Lower leg skin (tissue), 4 donors: ENCODE data around the gene DGUOK. TPM values are rescaled to one million over a fixed set of nuclear protein-coding genes. Genes with fewer than 3 reads are reported as not detected.

ENCODE experiments used
- DNase-seq, 2 donors: peaks; one replicate each; pipeline ENCODE4 v3.0.0-alpha.2; 2019; ENCODE audit warnings: low spot score in 2 of 2
- H3K4me3 ChIP-seq: fragments of 200-600 bp; sonication (generic); 2 replicates; pipeline ENCODE4 v1.5.1; 2017; ENCODE audit warnings: mild to moderate bottlenecking, low read depth; ENCODE audit not compliant: poor library complexity, severe bottlenecking
- POLR2A ChIP-seq, 2 donors: fragments of 450-650 bp; IDR thresholded peaks; one replicate each; pipeline ENCODE4 v1.6.1; 2016 to 2017; ENCODE audit warnings: antibody characterized with exemption in 2 of 2, mild to moderate bottlenecking in 1 of 2, moderate library complexity in 1 of 2
- WGBS, 2 donors: methylation state at CpG; one replicate each; pipeline ENCODE4 v1.1.5; 2018; 5-methylcytosine and 5-hydroxymethylcytosine counted together
- intact Hi-C: fragments of 100-400 bp; cut with DNase I; formaldehyde crosslinking; loops from one replicate; pipeline ENCODE4 v1.15.0; 2023; ENCODE audit warnings: low total_unique reads
- total RNA-seq, 4 donors: library from RNA; depleted of rRNA; stranded (reverse); fragments of >200 nt; gene quantifications; one replicate each; pipeline ENCODE4 v1.1.0, GENCODE V29; 2016
- TF ChIP-seq, protein P1 (sequence below), 3 donors: fragments of 450-650 bp; IDR thresholded peaks; one replicate each; pipeline ENCODE4 v1.5.1; 2016; ENCODE audit warnings: antibody characterized with exemption in 3 of 3, mild to moderate bottlenecking in 3 of 3, moderate library complexity in 2 of 3

The DGUOK gene
- total RNA-seq, 4 donors from 2014 or later, result 34.4 to 73.2 (median 48.0) TPM

DNA sequence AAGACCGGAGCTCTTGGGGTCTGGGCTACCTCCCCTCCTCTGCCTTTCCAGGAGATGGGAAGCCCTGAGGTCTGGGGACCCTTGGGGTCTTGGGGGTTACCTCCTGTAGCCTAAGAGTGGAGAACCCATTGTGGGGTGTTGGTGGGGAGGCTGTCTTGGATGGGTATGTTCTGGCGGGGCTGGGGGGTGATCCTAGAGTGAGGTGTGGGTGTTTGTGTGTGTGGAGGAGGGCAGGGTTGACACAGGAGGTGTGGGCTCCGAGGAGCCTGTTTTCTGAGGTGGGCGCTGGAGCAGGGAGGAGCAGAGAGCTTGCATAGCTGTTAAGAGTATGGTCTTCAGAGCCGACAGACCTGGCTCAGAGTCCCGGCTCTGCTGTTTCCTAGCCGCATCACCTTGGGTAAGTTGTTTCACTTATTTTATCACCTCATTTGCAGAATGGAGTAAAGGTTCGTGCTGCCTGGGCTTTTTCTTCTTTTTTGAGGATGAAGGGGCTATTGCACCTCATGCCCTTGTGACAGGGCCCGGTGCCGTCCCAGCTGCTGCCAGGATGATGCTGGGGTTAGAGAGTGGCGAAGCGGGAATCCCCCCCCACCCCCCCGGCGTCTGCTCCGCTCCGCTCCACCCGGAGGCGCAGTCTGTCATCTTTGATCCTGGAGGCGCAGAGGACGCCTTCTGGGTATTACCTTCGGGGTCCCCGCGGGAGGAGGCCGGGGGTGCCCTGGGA lies 75.3 kb downstream of the DGUOK start:
- WGBS, 2 donors, result 18 to 20% methylated on average over 18 to 19 of the region's 24 CpGs
- intact Hi-C loops, result no loop called here
- DNase-seq, result no peak
- TF ChIP-seq, protein P1, sequence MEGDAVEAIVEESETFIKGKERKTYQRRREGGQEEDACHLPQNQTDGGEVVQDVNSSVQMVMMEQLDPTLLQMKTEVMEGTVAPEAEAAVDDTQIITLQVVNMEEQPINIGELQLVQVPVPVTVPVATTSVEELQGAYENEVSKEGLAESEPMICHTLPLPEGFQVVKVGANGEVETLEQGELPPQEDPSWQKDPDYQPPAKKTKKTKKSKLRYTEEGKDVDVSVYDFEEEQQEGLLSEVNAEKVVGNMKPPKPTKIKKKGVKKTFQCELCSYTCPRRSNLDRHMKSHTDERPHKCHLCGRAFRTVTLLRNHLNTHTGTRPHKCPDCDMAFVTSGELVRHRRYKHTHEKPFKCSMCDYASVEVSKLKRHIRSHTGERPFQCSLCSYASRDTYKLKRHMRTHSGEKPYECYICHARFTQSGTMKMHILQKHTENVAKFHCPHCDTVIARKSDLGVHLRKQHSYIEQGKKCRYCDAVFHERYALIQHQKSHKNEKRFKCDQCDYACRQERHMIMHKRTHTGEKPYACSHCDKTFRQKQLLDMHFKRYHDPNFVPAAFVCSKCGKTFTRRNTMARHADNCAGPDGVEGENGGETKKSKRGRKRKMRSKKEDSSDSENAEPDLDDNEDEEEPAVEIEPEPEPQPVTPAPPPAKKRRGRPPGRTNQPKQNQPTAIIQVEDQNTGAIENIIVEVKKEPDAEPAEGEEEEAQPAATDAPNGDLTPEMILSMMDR (IDR thresholded peaks at IDR 0.05), result no peak
- TF ChIP-seq POLR2A (IDR thresholded peaks at IDR 0.05), result no peak
- H3K4me3 ChIP-seq, result no peak overlapping the region

DNA sequence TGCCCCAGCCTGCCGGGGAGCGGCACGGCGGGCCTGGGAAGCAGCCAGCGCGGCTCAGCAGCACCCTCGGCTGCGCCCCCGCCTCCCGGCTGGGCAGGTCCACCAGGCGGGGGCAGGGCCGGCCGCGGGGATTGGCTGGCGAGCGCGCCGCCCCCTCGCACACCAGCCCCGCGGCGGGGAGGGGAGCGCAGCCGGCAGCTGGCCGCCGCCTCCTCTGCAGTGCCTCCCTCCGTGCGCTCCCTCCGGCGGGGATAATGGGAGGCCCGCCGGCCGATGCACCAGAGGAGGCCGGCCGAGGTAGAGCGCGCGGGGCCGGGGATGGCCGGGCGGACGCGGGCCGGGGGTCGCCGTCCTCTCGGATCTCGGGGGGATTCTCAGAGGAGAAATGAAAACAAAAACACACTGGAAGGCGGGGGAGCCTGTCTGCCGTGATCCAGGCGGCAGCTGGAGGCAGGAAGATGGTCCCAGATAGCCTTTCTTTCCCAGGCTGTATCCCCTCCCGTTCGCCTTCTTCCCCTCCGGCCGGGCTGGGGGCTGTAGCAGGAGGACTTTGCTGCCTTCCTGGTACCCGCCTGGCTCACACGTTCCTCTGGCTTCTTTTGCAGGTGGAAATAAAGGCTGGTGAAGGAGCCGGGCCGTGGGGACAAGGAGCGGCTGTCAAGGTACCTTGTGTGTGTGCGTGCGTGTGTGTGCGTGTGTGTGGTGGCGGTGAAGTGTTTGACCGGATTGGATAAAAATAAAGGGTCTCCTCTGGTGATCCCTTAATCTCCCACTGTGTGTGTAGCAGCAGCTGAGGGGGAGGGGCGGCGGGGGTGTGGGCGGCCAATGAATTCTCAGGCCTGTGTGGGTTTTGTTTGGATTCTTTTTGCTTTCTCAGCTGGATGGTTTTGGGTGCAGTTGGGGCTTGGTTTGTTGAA lies 76.1 kb downstream of the DGUOK start:
- H3K4me3 ChIP-seq, result no peak overlapping the region
- 4 to 5% methylated on average over 32 to 50 of the region's 68 CpGs for WGBS, 2 donors
- TF ChIP-seq, protein P1 (IDR thresholded peaks at IDR 0.05), result no peak
- TF ChIP-seq POLR2A (IDR thresholded peaks at IDR 0.05), result no peak
- DNase-seq, result peak; percentile 47 to 93
- intact Hi-C loops, result no loop called here

DNA sequence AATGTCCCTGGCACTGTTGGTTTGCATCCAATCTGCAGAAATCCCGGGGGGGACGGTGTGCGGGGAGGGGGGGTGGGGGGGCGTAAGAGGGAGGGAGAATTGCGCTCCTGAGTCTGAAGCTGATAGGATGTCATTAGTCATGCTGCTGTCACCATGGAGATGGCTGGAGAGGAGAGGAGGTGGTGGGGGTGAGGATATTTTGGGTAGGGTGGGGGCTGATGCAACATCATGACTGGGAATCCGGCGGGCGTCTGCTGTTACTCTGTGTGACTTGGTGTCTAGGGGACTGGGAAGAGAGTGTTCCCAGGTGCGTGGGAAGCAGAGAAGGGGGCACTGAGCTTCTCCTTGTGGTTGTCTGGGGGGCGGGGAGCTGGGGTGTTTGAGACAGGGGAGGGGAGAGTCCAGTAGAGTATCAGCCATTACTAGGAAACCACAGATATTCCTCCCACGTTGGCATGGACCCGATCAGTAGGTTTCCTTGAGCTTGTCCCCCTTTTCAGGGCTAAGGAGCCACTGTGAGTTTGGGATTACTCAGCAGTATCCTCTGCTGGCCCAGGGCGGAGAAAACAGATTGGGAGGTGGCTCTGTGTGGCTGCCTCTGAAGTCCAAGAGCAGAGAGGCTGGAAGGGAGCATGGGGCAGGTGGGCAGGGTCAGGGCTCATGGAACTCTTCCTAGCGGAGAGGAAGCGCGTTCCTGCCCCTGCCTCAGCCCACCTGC lies 77.0 kb downstream of the DGUOK start:
- 50 to 57% methylated on average over 16 of the region's 16 CpGs for WGBS, 2 donors
- H3K4me3 ChIP-seq, result no peak overlapping the region
- no peak for TF ChIP-seq POLR2A (IDR thresholded peaks at IDR 0.05)
- TF ChIP-seq, protein P1 (IDR thresholded peaks at IDR 0.05), result no peak
- intact Hi-C loops, result no loop called here
- no peak for DNase-seq

DNA sequence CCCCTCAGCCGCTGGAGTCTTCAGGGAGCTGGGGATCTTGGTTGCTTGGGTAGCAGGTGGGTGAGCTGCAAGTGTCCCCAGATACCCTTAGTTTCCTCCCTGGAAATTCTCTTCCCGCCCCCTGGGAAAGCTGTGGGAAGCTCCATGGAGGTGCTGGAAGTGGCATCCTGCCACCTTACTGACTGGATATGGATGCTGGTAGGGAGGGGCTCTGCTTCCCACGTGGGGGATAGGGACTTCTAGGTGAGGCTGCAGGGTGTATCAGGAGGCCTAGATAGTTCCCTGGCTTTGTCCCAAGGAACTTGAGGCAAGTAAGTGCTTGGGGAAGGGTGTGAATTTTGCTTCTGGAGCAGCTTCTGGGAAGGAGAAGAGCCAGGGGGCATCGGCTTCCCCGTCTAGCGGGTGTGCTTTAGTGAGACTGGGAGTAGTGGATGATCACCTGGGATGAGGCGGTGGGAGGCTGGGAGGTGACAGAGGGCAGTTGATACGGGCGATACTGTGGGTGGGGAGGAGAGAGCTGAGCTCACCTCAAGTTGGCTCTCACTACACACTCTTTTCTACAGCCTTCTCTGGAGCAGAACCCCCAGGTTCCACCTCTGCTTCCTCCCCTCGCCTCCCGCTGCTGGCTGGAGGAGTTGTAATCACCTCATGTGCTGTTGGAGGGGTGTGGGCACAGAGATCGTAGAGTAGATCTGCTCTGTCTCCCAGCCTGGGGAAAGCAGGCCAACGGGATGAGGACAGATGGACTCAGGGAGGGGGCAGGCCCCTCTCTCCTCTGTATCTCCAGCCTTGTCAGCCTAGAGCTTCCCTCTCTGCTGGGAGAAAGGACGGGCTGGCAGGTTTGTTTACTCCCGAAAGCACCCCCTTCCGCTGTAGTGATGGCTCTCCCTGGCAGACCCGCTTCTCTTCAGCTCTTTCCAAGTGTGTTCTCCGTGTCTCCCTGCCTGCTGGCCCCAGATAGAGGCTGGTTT lies 77.8 kb downstream of the DGUOK start:
- 72 to 74% methylated on average over 18 of the region's 18 CpGs for WGBS, 2 donors
- H3K4me3 ChIP-seq, result no peak overlapping the region
- intact Hi-C loops, result no loop called here
- peak in 1 of 2 donors; percentile 68 for DNase-seq
- TF ChIP-seq, protein P1 (IDR thresholded peaks at IDR 0.05), result no peak
- no peak for TF ChIP-seq POLR2A (IDR thresholded peaks at IDR 0.05)

DNA sequence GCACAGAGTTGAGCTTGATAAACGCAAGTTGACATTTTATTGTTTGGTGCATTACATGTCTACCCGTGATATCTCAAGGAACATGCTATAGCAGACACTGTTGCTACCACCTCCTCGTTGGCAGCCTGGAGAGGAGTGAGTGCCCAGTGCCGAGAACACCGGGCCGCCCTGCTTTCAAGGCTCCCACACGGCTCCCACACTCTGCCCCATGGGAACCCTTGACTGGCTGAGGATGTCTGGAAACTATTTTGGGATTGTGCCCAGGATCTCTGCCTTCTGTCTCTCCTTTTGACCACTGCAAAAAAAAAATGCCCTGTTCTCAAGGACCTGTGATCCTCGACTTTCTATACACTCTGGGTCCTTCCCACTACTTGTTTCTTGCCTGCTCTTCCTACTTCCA lies 79.1 kb downstream of the DGUOK start:
- 67 to 68% methylated on average over 8 of the region's 8 CpGs for WGBS, 2 donors
- TF ChIP-seq, protein P1 (IDR thresholded peaks at IDR 0.05), result no peak
- no peak for TF ChIP-seq POLR2A (IDR thresholded peaks at IDR 0.05)
- intact Hi-C loops, result no loop called here
- H3K4me3 ChIP-seq, result no peak overlapping the region
- DNase-seq, result peak in 1 of 2 donors; percentile 42
